Measurements from ENCODE around the gene KCNIP1.

KCNIP1 gene

GRCh38 chr5:170632985-170633234 is 129.1 kb downstream of the KCNIP1 start (continued):
- no peak for TF ChIP-seq ZNF747 (tag by site-specific recombination; IDR thresholded peaks at IDR 0.05)
- TF ChIP-seq WT1 (tag by site-specific recombination; IDR thresholded peaks at IDR 0.05) = no peak
- peak; percentile 70 for TF ChIP-seq KLF1 (tag by site-specific recombination; IDR thresholded peaks at IDR 0.05)
- TF ChIP-seq ZNF513 (tag by site-specific recombination; IDR thresholded peaks at IDR 0.05) = no peak
- TF ChIP-seq ZNF423 (tag by site-specific recombination; IDR thresholded peaks at IDR 0.05) = no peak
- TF ChIP-seq ZNF558 (tag by site-specific recombination; IDR thresholded peaks at IDR 0.05) = no peak
- TF ChIP-seq GLIS2 (tag by site-specific recombination; IDR thresholded peaks at IDR 0.05) = 0 out of 2 replicates have a peak, but pooled peaks have one; percentile 16
- TF ChIP-seq PRDM6 (tag by site-specific recombination; IDR thresholded peaks at IDR 0.05) = no peak
- TF ChIP-seq GFI1B (tag by site-specific recombination; IDR thresholded peaks at IDR 0.05) = no peak
- no peak for TF ChIP-seq ZSCAN23 (tag by site-specific recombination; IDR thresholded peaks at IDR 0.05)

GRCh38 chr5:170633235-170634081 is 129.6 kb downstream of the KCNIP1 start:
- peak overlapping the region; percentile 67 for H3K27ac ChIP-seq (ENCODE audit: extremely low read depth, low read depth, low read length)
- no peaks in the 10 kb centered on the region for H3K9me3 ChIP-seq (ENCODE audit: control insufficient read depth, insufficient read depth, low read depth, low read length)
- no peaks in the 10 kb centered on the region for H3K36me3 ChIP-seq (ENCODE audit: control insufficient read depth in 2 of 2, insufficient read depth in 1 of 2, low read length in 2 of 2)
- H3K4me1 ChIP-seq (ENCODE audit: control insufficient read depth, insufficient read depth, low read length) = peaks cover 6% of the 10 kb centered on the region
- ChIA-PET POLR2A (interaction anchor here (1.0 kb wide), 1 partner anchor 31 kb away, joined by 4 read pairs; no protein-coding TSS in a partner anchor), CTCF (interaction anchor here (0.6 to 3.7 kb wide), 42 partner anchors 9 to 709 kb away, joined by 3 to 47 read pairs (median 4); no protein-coding TSS in a partner anchor)
- peak overlapping the region; percentile 31 for H3K4me3 ChIP-seq (ENCODE audit: low read depth, low read length)
- TF ChIP-seq KLF7 (tag by site-specific recombination; IDR thresholded peaks at IDR 0.05; ENCODE audit: borderline replicate concordance) (no peak), ZNF704 (tag by site-specific recombination; IDR thresholded peaks at IDR 0.05) (no peak), PRDM2 (tag by site-specific recombination; IDR thresholded peaks at IDR 0.05; ENCODE audit: borderline replicate concordance) (no peak), ZNF211 (tag by site-specific recombination; IDR thresholded peaks at IDR 0.05; ENCODE audit: low read depth) (no peak), ZNF580 (tag by site-specific recombination; IDR thresholded peaks at IDR 0.05) (no peak), ZFP37 (tag by site-specific recombination; IDR thresholded peaks at IDR 0.05) (no peak; the same call in 1 of the 2 replicates), ZNF449 (tag by site-specific recombination; IDR thresholded peaks at IDR 0.05) (no peak), SP3 (tag by site-specific recombination; IDR thresholded peaks at IDR 0.05) (peak; percentile 69), ZNF701 (tag by site-specific recombination; IDR thresholded peaks at IDR 0.05) (0 out of 2 replicates have a peak, but pooled peaks have one; percentile 4), GLIS1 (tag by site-specific recombination; IDR thresholded peaks at IDR 0.05) (peak; percentile 59), ZNF341 (tag by site-specific recombination; IDR thresholded peaks at IDR 0.05; ENCODE audit: low read depth) (peak; percentile 31), BCL6B (tag by site-specific recombination; IDR thresholded peaks at IDR 0.05) (peak; percentile 91), ZFHX2 (tag by site-specific recombination; conservative IDR thresholded peaks at IDR 0.05) (peak; percentile 60)

Measured in HEK293 (cell line).